ENCODE results near the gene ZNF860.

The ZNF860 gene

DNA sequence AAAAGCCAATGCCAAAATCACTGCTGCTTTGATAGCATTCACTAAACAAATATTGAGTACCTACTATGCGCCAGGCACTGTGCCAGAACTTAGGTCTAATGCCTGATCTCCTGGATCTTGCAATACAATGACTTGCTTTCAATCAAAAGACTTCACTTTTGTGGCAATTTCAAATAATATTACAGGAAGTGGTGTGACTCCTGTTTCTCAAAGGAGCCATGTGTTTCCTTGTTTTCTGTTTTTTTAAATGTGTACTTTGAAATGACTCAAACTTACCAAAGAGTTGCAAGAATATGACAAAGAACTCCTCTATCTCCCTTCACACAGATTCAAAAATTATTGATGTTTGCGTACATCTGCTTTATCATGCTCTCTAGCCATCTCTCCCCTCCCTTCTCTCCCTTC is 18.7 kb upstream of the ZNF860 start:
- Histone ChIP-seq H3K27ac (no peak overlapping the region), H3K9me3 (ENCODE audit: severe bottlenecking) (no peaks in the 10 kb centered on the region), H3K36me3 (no peaks in the 10 kb centered on the region), H3K4me3 (ENCODE audit: low read depth, low read length) (no peak overlapping the region), H3K27me3 (ENCODE audit: insufficient read depth, low read depth, severe bottlenecking) (no peaks in the 10 kb centered on the region)
- TF ChIP-seq, protein P1, sequence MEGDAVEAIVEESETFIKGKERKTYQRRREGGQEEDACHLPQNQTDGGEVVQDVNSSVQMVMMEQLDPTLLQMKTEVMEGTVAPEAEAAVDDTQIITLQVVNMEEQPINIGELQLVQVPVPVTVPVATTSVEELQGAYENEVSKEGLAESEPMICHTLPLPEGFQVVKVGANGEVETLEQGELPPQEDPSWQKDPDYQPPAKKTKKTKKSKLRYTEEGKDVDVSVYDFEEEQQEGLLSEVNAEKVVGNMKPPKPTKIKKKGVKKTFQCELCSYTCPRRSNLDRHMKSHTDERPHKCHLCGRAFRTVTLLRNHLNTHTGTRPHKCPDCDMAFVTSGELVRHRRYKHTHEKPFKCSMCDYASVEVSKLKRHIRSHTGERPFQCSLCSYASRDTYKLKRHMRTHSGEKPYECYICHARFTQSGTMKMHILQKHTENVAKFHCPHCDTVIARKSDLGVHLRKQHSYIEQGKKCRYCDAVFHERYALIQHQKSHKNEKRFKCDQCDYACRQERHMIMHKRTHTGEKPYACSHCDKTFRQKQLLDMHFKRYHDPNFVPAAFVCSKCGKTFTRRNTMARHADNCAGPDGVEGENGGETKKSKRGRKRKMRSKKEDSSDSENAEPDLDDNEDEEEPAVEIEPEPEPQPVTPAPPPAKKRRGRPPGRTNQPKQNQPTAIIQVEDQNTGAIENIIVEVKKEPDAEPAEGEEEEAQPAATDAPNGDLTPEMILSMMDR (IDR thresholded peaks at IDR 0.05; ENCODE audit: low read depth, low read length), result no peak
- DNase-seq, result no peak

- Histone ChIP-seq H3K27ac (no peak overlapping the region), H3K27me3 (ENCODE audit: insufficient read depth, low read depth, severe bottlenecking) (no peaks in the 10 kb centered on the region), H3K9me3 (ENCODE audit: severe bottlenecking) (no peaks in the 10 kb centered on the region), H3K4me3 (ENCODE audit: low read depth, low read length) (no peak overlapping the region), H3K36me3 (no peaks in the 10 kb centered on the region)
- TF ChIP-seq, protein P1 (IDR thresholded peaks at IDR 0.05; ENCODE audit: low read depth, low read length), result no peak
- DNase-seq, result no peak
These were observed 14.5 kb upstream of the ZNF860 start for GRCh38 chr3:31966978-31967591.

DNA sequence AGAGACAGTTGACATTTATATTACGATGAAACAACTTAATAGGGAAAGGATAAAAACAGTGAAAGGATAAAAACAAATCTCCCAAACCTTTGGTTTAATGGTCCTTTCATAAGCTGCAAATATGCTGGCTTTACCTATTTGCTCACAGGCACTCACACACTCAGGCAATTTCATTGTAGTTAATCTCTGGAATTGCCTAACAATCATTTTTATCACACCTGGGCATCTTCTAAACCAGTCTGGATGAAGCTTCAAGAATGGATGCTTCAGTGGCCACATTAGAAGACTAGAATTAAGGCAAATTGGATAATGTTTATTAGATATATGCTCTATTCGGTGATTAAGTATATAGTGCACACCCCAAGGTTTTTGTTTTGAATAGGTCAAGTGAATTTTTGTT is 14.0 kb upstream of the ZNF860 start:
- H3K9me3 ChIP-seq (ENCODE audit: severe bottlenecking), result no peaks in the 10 kb centered on the region
- no peaks in the 10 kb centered on the region for H3K36me3 ChIP-seq
- TF ChIP-seq, protein P1 (IDR thresholded peaks at IDR 0.05; ENCODE audit: low read depth, low read length), result no peak
- DNase-seq, result no peak
- no peak overlapping the region for H3K4me3 ChIP-seq (ENCODE audit: low read depth, low read length)
- H3K27me3 ChIP-seq (ENCODE audit: insufficient read depth, low read depth, severe bottlenecking), result no peaks in the 10 kb centered on the region
- no peak overlapping the region for H3K27ac ChIP-seq

DNA sequence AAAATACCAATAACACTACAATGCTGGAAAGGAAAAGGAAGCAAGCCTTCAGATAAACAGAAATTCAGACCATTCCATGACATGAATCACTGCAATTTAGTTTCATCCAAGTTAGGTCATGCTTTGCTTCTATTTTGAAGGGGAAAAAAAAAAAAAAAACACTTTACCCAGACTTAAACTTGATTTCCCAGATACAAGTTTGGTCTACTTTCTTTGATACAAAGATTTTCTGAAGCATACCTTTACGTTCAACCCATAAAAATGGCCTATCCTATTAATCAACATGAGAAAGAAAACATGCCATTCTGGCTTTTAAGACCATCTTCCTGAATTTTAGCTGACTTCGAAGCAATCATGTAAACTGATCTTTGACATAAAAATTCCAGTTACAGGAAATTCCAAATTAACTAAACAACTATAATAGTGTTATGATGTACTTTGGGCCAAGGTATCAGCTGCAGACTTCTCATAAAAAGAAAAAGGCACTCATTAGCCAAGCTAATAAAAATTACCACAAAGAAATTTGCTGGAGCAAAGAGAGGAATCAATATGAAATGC is 13.1 kb upstream of the ZNF860 start:
- no peak overlapping the region for H3K27ac ChIP-seq
- DNase-seq, result no peak
- TF ChIP-seq, protein P1 (IDR thresholded peaks at IDR 0.05; ENCODE audit: low read depth, low read length), result no peak

DNA sequence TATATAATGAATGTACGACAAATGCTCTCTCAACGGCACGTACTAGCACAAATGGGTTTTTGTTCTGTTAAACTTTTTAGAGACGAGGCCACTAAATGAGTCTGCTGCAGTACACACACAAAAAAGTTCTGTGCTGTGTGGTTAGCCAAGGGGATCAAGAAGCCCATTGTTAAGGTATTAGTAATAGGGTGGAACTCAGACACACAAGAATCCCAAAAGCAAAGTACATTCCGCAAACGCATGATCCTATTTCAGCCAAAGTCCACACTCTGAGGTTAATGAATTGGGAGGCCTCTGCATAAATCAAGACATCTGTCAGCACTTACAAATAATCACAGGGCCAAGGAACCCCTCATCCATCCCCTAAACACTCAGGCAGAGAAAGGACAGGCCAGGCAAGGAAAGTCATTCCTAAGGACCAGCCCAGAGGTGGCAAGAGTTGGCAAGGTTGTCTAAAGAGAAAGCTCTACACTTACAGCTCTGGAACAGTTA is 12.6 kb upstream of the ZNF860 start:
- DNase-seq, result no peak
- no peak overlapping the region for H3K27ac ChIP-seq

More for the DNA sequence above, 13.1 kb upstream of the ZNF860 start:
- H3K9me3 ChIP-seq (ENCODE audit: severe bottlenecking), result no peaks in the 10 kb centered on the region
- H3K27me3 ChIP-seq (ENCODE audit: insufficient read depth, low read depth, severe bottlenecking), result no peaks in the 10 kb centered on the region
- no peaks in the 10 kb centered on the region for H3K36me3 ChIP-seq
- H3K4me3 ChIP-seq (ENCODE audit: low read depth, low read length), result no peak overlapping the region

More for the DNA sequence above, 12.6 kb upstream of the ZNF860 start:
- no peaks in the 10 kb centered on the region for H3K27me3 ChIP-seq (ENCODE audit: insufficient read depth, low read depth, severe bottlenecking)
- no peaks in the 10 kb centered on the region for H3K9me3 ChIP-seq (ENCODE audit: severe bottlenecking)
- TF ChIP-seq, protein P1 (IDR thresholded peaks at IDR 0.05; ENCODE audit: low read depth, low read length), result no peak
- H3K4me3 ChIP-seq (ENCODE audit: low read depth, low read length), result no peak overlapping the region
- H3K36me3 ChIP-seq, result no peaks in the 10 kb centered on the region

Measured in WERI-Rb-1 (cell line).